A549 treated with Hydrocortisone at 1 μM for 4 hours (cell line): ENCODE data around the gene PSMB11. TPM values are rescaled to one million over a fixed set of nuclear protein-coding genes. Genes with fewer than 3 reads are reported as not detected.

Experiments
- total RNA-seq: library from RNA; stranded (reverse); fragments of 200-300 nt; extraction: Qiagen RNA extraction; gene quantifications from 5 replicates; pipeline ENCODE4 v1.2.3, GENCODE V29; 2022

Gene PSMB11
- total RNA-seq: not detected in 5 replicates

GRCh38 chr14:23042162-23042965, at the start of gene PSMB11:
Gene PSMB11 (plus strand): TSS chr14:23042212. CDS start chr14:23042226, 14 bp downstream.

GRCh38 chr14:23009939-23010726, 31.9 kb upstream of the PSMB11 start, which contains the start of gene C14orf93:
Gene C14orf93 (minus strand): TSS chr14:23010143. CDS start chr14:22999023, 11,120 bp downstream.

GRCh38 chr14:23034498-23035302, 7.3 kb upstream of the PSMB11 start, which contains the start of gene PSMB5:
Gene PSMB5 (minus strand): TSS chr14:23034900. CDS start chr14:23034881, 19 bp downstream.

GRCh38 chr14:23056956-23057756, 15.1 kb downstream of the PSMB11 start, which contains the start of gene CDH24:
Gene CDH24 (minus strand): TSS chr14:23057520. CDS start chr14:23055733, 1,787 bp downstream.

Other genes starting within 250 kb of the PSMB11 start
- gene SLC7A7, start 226.8 kb upstream of the PSMB11 start, total RNA-seq: 20.6 to 31.9 TPM (median 22.2 TPM) in 5 replicates
- 98.8 to 218 TPM (median 198 TPM) in 5 replicates for gene MRPL52, start 212.3 kb upstream of the PSMB11 start, total RNA-seq
- 0.41 to 0.78 TPM (median 0.66 TPM) in 5 replicates for gene MMP14, start 205.6 kb upstream of the PSMB11 start, total RNA-seq
- 70.9 to 81.1 TPM (median 78.0 TPM) in 5 replicates for gene LRP10, start 170.5 kb upstream of the PSMB11 start, total RNA-seq
- gene REM2, start 159.0 kb upstream of the PSMB11 start, total RNA-seq: 0.30 to 0.46 TPM (median 0.36 TPM) in 5 replicates
- 55.9 to 63.4 TPM (median 58.8 TPM) in 5 replicates for gene RBM23, start 123.1 kb upstream of the PSMB11 start, total RNA-seq
- 91.3 to 119 TPM (median 103 TPM) in 5 replicates for gene PRMT5, start 112.8 kb upstream of the PSMB11 start, total RNA-seq
- 35.5 to 36.9 TPM (median 35.9 TPM) in 5 replicates for gene HAUS4, start 85.1 kb upstream of the PSMB11 start, total RNA-seq
- 31.9 to 40.6 TPM (median 34.4 TPM) in 5 replicates for gene AJUBA, start 59.7 kb upstream of the PSMB11 start, total RNA-seq
- gene C14orf93, start 32.1 kb upstream of the PSMB11 start, total RNA-seq: 2.4 to 3.7 TPM (median 3.0 TPM) in 5 replicates
- 290 to 318 TPM (median 311 TPM) in 5 replicates for gene PSMB5, start 7.3 kb upstream of the PSMB11 start, total RNA-seq
- gene CDH24, start 15.3 kb downstream of the PSMB11 start, total RNA-seq: 3.2 to 4.5 TPM (median 4.3 TPM) in 5 replicates
- 86.3 to 111 TPM (median 88.9 TPM) in 5 replicates for gene ACIN1, start 52.9 kb downstream of the PSMB11 start, total RNA-seq
- gene C14orf119, start 53.3 kb downstream of the PSMB11 start, total RNA-seq: 71.4 to 102 TPM (median 99.5 TPM) in 5 replicates
- gene CIROP, start 62.8 kb downstream of the PSMB11 start, total RNA-seq: not detected in 5 replicates
- 0.07 to 0.08 TPM in 2 of 5 replicates, not detected in the others for gene CEBPE, start 77.0 kb downstream of the PSMB11 start, total RNA-seq
- gene SLC7A8, start 141.4 kb downstream of the PSMB11 start, total RNA-seq: 1.7 to 3.5 TPM (median 1.8 TPM) in 5 replicates
- gene RNF212B, start 195.7 kb downstream of the PSMB11 start, total RNA-seq: not detected in 5 replicates
- 6.5 to 8.9 TPM (median 8.5 TPM) in 5 replicates for gene HOMEZ, start 243.9 kb downstream of the PSMB11 start, total RNA-seq